Esophagus (tissue), 2 donors: Measurements from ENCODE around the gene LTB4R2. TPM values are rescaled to one million over a fixed set of nuclear protein-coding genes. Genes with fewer than 3 reads are reported as not detected.

Source experiments
- H3K27ac ChIP-seq, 2 donors: one replicate each; pipeline ENCODE4 v1.5.1; 2013; ENCODE audit warnings: low read depth in 2 of 2, mild to moderate bottlenecking in 2 of 2, inconsistent platforms in 1 of 2, low read length in 1 of 2, moderate library complexity in 1 of 2
- H3K27me3 ChIP-seq, 2 donors: one replicate each; pipeline ENCODE4 v1.6.1; 2013; ENCODE audit warnings: low read length in 2 of 2, control low read depth in 1 of 2, mild to moderate bottlenecking in 1 of 2; ENCODE audit not compliant: insufficient read depth in 2 of 2, control insufficient read depth in 1 of 2
- H3K36me3 ChIP-seq, 2 donors: one replicate each; pipeline ENCODE4 v1.6.1; 2013; ENCODE audit warnings: low read length in 1 of 2; ENCODE audit not compliant: control insufficient read depth in 2 of 2, insufficient read depth in 2 of 2
- H3K4me1 ChIP-seq, 2 donors: one replicate each; pipeline ENCODE4 v1.6.1; 2013; ENCODE audit warnings: low read length in 1 of 2; ENCODE audit not compliant: control insufficient read depth in 2 of 2, insufficient read depth in 2 of 2
- H3K4me3 ChIP-seq, 2 donors: one replicate each; pipeline ENCODE4 v1.5.1; 2013; ENCODE audit warnings: low read length in 2 of 2, mild to moderate bottlenecking in 2 of 2, low read depth in 1 of 2, moderate library complexity in 1 of 2
- H3K9me3 ChIP-seq, 2 donors: one replicate each; pipeline ENCODE4 v1.6.1; 2013; ENCODE audit warnings: mild to moderate bottlenecking in 2 of 2, low read depth in 1 of 2, low read length in 1 of 2, moderate library complexity in 1 of 2; ENCODE audit not compliant: control insufficient read depth in 2 of 2, insufficient read depth in 1 of 2
- WGBS, 2 donors: extraction: QIAGEN DNeasy Blood & Tissue Kit; methylation state at CpG; one replicate each; pipeline ENCODE4 v1.1.7; 2013; 5-methylcytosine and 5-hydroxymethylcytosine counted together
- polyA plus RNA-seq, 2 donors: library from polyadenylated mRNA; stranded (reverse); fragments of 200-250 nt; gene quantifications; one replicate each; pipeline ENCODE4 v1.2.3, GENCODE V29; 2013
- donor health status: healthy with polysubstance abuse.
- donor health status: Bipolar disorder and iron deficiency.

The LTB4R2 gene
- 10 to 100 TPM; 11.6 to 30.4 TPM for polyA plus RNA-seq

GRCh38 chr14:24309538-24310264 is at the start of gene LTB4R2:
LTB4R2 (plus strand) TSS chr14:24310140; CDS start chr14:24310665, 525 bp downstream.
- 46 to 48% methylated on average over 5 of the region's 5 CpGs for WGBS, 2 donors
- peaks cover 10 to 26% of the 10 kb centered on the region in 2 donors for H3K36me3 ChIP-seq
- peaks cover 6 to 35% of the 10 kb centered on the region in 2 donors for H3K4me1 ChIP-seq
- peak within 1 kb of the TSS; percentile 93 to 94 for H3K27ac ChIP-seq
- no peaks in the 10 kb centered on the region for H3K9me3 ChIP-seq
- H3K27me3 ChIP-seq, result no peaks in the 10 kb centered on the region
- peak within 1 kb of the TSS; percentile 47 to 70 for H3K4me3 ChIP-seq

- H3K36me3 ChIP-seq, result peaks cover 0 to 42% of the 10 kb centered on the region in 2 donors
These were observed 49.2 kb upstream of the LTB4R2 start for GRCh38 chr14:24260780-24261157.

GRCh38 chr14:24261256-24261968 is 48.5 kb upstream of the LTB4R2 start:
- H3K4me3 ChIP-seq, result peak overlapping the region; percentile 53 to 62
- H3K4me1 ChIP-seq, result peaks cover 2 to 34% of the 10 kb centered on the region in 2 donors
- WGBS, 2 donors, result 86 to 90% methylated on average over 20 of the region's 20 CpGs
- no peaks in the 10 kb centered on the region for H3K9me3 ChIP-seq
- peaks cover 4 to 41% of the 10 kb centered on the region in 2 donors for H3K36me3 ChIP-seq
- peak overlapping the region; percentile 94 to 95 for H3K27ac ChIP-seq
- no peaks in the 10 kb centered on the region for H3K27me3 ChIP-seq

More at GRCh38 chr14:24260780-24261157, 49.2 kb upstream of the LTB4R2 start:
- no peaks in the 10 kb centered on the region for H3K27me3 ChIP-seq
- no peaks in the 10 kb centered on the region for H3K9me3 ChIP-seq
- H3K4me1 ChIP-seq, result peaks cover 2 to 30% of the 10 kb centered on the region in 2 donors
- H3K27ac ChIP-seq, result peak overlapping the region; percentile 94 to 95
- peak overlapping the region; percentile 53 to 62 for H3K4me3 ChIP-seq
- WGBS, 2 donors, result 57 to 73% methylated on average over 4 of the region's 4 CpGs

GRCh38 chr14:24261969-24262327 is 48.0 kb upstream of the LTB4R2 start:
- no peaks in the 10 kb centered on the region for H3K9me3 ChIP-seq
- H3K27me3 ChIP-seq, result no peaks in the 10 kb centered on the region
- H3K27ac ChIP-seq, result peak overlapping the region; percentile 94 to 95
- H3K4me3 ChIP-seq, result peak overlapping the region; percentile 53 to 62
- peaks cover 8 to 43% of the 10 kb centered on the region in 2 donors for H3K36me3 ChIP-seq
- WGBS, 2 donors, result 87 to 93% methylated on average over 19 of the region's 19 CpGs
- peaks cover 2 to 34% of the 10 kb centered on the region in 2 donors for H3K4me1 ChIP-seq

GRCh38 chr14:24262821-24263733 is 46.9 kb upstream of the LTB4R2 start, which contains the start of gene TGM1:
TGM1 (minus strand) TSS chr14:24263177; CDS start chr14:24262352, 825 bp downstream.
- Histone ChIP-seq H3K36me3 (peaks cover 10 to 49% of the 10 kb centered on the region in 2 donors), H3K9me3 (no peaks in the 10 kb centered on the region), H3K4me1 (peaks cover 6 to 34% of the 10 kb centered on the region in 2 donors), H3K27ac (peak within 1 kb of the TSS; percentile 94 to 95), H3K27me3 (no peaks in the 10 kb centered on the region), H3K4me3 (peak within 1 kb of the TSS; percentile 53 to 62)
- 65 to 70% methylated on average over 14 of the region's 14 CpGs for WGBS, 2 donors

GRCh38 chr14:24263848-24264247 is 46.1 kb upstream of the LTB4R2 start:
- peaks cover 6 to 29% of the 10 kb centered on the region in 2 donors for H3K4me1 ChIP-seq
- H3K9me3 ChIP-seq, result no peaks in the 10 kb centered on the region
- peaks cover 13 to 49% of the 10 kb centered on the region in 2 donors for H3K36me3 ChIP-seq
- H3K27ac ChIP-seq, result peak overlapping the region; percentile 94 to 95
- H3K27me3 ChIP-seq, result no peaks in the 10 kb centered on the region
- WGBS, 2 donors, result 44 to 60% methylated on average over 6 of the region's 6 CpGs
- H3K4me3 ChIP-seq, result peak overlapping the region; percentile 53 to 62

- H3K27me3 ChIP-seq, result no peaks in the 10 kb centered on the region
- peak overlapping the region; percentile 94 to 95 for H3K27ac ChIP-seq
- peak overlapping the region in 1 of 2 donors; percentile 53 for H3K4me3 ChIP-seq
- peaks cover 5 to 25% of the 10 kb centered on the region in 2 donors for H3K4me1 ChIP-seq
- WGBS, 2 donors, result 49 to 61% methylated on average over 6 of the region's 6 CpGs
- H3K36me3 ChIP-seq, result peaks cover 13 to 49% of the 10 kb centered on the region in 2 donors
- no peaks in the 10 kb centered on the region for H3K9me3 ChIP-seq
These were observed 45.6 kb upstream of the LTB4R2 start for GRCh38 chr14:24264298-24264697.

- Histone ChIP-seq H3K4me1 (peaks cover 4 to 24% of the 10 kb centered on the region in 2 donors), H3K4me3 (peak overlapping the region in 1 of 2 donors; percentile 2), H3K27ac (peak overlapping the region; percentile 94 to 95), H3K9me3 (no peaks in the 10 kb centered on the region), H3K36me3 (peaks cover 13 to 41% of the 10 kb centered on the region in 2 donors), H3K27me3 (no peaks in the 10 kb centered on the region)
- WGBS, 2 donors, result 88 to 92% methylated on average over 18 of the region's 18 CpGs
These were observed 43.3 kb upstream of the LTB4R2 start for GRCh38 chr14:24266344-24267244.
